ENCODE measurements around the gene RAB22A.

Gene RAB22A

GRCh38 chr20:58305061-58305460 is 4.5 kb upstream of the RAB22A start:
- no peak for DNase-seq

- DNase-seq: no peak
Measured at GRCh38 chr20:58306421-58307261, 2.9 kb upstream of the RAB22A start.

DNA sequence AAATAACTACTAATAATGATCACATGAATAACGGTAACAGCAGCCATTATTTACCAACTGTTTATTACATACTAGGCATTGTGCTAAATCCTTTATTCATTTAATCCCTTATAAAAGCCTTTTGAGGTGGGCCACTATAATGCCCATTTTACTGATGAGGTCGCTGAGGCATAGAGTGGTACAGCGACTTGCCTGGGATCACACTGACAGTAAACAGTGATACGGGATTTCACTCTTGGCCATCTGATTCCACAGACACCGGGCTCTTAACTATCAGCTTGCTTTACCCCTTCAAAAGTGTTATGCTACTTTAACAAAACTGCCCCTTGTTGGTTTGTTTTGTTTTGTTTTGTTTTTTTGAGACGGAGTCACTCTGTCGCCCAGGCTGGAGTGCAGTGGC is 2.2 kb upstream of the RAB22A start:
- DNase-seq: no peak

DNA sequence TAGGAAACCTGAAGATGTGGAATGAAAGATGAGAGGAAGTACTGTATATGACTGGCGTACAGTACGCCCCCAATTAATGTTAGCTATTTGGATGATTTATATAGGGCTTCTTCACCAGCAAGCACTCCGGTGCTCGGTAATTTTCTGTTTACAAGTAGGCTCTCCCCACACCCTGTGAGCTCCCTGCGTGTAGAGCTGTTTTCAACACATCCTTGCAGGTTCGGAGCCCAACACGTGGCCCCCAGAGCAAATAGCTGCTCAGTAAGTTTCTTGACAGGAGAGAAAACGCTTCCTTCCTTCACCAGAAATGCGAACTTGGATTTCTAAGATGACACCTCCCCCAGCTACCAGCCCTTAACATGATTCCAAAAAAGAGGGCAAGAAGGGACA is 1.2 kb upstream of the RAB22A start:
- DNase-seq: no peak

GRCh38 chr20:58308680-58309527 is 611 bp upstream of the RAB22A start:
- DNase-seq: no peak

GRCh38 chr20:58310291-58310782 is 822 bp downstream of the RAB22A start:
- no peak for DNase-seq

- DNase-seq: no peak
Measured at GRCh38 chr20:58312836-58313235, 3.3 kb downstream of the RAB22A start.

GRCh38 chr20:58313396-58313795 is 3.9 kb downstream of the RAB22A start:
- DNase-seq: no peak

GRCh38 chr20:58321205-58321604 is 11.7 kb downstream of the RAB22A start:
- no peak for DNase-seq

- no peak for DNase-seq
Measured at GRCh38 chr20:58322083-58322482, 12.6 kb downstream of the RAB22A start.

DNA sequence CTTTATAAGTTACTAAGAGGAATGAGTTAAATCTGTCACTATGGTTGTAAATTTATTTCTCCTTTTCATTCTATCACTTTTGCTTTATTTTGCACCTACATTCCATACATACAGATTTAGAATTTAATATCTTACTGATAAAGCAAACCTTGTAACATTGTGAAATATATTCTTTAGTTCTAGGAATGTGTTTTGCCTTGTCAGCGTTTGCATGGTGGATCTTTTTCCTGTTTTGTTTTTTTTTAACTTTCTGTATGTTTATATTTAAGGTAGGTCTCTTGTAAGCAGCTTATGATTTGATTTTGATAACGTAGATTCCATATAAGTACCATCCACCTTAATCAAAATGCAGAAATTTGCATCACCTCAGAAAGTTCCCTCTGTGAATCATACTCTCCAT is 16.4 kb downstream of the RAB22A start:
- DNase-seq: no peak

DNA sequence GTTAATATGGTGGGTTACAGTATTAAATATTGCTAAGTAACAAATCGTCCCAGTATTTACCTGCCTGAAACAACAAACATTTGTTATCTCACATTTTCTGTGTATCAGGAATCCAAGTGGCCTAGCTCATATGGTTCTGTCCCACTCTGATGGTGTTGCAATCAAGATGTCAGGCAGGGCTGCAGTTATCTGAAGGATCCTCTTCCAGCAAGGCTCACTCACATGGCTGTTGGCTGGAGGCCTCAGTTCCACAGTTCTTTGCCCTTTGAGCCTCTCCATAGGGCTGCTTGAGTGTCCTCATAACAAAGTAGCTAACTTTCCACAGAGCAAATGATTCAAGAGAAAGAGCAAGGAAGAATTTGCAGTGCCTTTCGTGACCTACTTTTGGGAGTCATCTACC is 17.7 kb downstream of the RAB22A start:
- DNase-seq: no peak

- no peak for DNase-seq
Measured at GRCh38 chr20:58328836-58329235, 19.3 kb downstream of the RAB22A start.

GRCh38 chr20:58329711-58330110 is 20.2 kb downstream of the RAB22A start:
- DNase-seq: no peak

DNA sequence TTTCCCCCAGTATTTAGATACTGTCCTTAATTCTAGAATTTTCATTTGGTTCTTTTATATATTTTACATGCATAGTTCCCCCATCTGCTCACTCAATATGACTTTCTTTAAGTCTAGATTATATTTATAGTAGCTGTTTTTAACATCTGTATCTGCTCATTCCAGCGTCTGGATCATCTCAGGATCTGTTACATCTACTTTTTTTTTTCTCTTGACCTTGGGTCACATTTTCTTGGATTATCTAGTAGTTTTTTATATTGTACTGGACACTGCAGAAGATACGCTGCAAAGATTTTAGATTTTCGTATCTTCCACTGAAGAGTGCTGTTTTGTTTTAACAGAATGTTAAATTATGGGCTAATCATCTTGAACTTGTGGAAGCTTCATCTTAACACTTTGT is 20.7 kb downstream of the RAB22A start:
- DNase-seq: no peak

DNA sequence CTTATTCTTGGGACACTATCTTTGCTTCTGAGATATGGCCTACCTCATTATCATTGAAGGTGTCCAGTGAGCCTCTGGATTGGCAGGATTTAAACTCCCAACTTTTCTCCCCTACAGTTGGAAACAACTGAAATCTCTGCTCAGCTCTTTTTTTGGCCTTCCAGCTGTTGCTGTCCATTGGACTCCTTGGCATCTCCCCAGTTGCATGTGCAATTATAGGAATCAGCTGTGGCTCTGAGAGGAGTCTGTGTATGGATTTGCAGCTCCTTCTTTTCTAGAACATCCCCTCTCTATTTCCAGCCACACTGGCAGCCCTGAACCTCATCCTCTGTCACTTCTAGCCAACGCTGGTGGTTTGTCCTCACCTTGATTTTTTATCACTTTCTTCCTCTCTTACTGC is 21.2 kb downstream of the RAB22A start:
- no peak for DNase-seq

- peak; percentile 6 for DNase-seq
Measured at GRCh38 chr20:58331961-58332551, 22.5 kb downstream of the RAB22A start.

DNA sequence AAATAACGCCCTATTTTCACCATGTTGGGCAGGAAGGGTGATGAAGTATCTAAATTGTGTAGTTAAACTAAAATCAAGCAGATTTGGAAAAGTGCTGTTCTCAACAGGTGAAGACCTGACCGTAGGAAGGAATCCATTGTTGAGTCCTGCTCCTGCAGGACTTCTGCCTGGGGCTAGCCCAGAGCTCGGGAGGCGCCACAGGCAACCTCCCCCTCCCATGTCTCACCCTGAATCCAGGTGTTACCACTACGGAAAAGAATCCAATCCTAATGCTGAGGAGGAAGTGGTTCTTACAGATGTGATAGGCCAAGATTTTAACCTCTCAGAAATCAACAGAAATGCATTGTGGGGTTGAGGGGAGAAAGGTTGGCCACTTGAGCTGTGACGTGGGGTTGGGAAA is 30.2 kb downstream of the RAB22A start:
- DNase-seq: no peak

GRCh38 chr20:58340151-58340550 is 30.6 kb downstream of the RAB22A start:
- DNase-seq: no peak

DNA sequence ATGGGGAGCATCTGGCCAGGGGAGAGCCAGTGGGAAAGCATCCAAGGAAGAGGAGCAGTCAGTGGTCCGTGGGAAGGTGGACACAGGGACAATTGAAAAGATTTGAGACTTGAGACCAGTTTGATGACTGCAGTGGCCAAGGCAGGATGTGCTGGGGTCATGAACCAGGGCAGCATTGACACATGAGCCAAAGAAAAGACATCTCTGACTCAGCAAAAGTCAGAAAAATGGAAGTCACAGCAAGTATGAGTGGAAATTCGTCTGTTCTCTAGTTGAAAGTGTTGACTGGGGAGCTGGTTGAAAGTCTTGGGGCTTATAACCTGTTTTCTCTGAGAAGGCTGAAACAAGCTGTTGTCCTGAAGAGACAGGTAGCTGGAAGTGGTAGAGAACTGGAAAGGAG is 31.3 kb downstream of the RAB22A start:
- DNase-seq: no peak

- no peak for DNase-seq
Measured at GRCh38 chr20:58342104-58342945, 32.8 kb downstream of the RAB22A start.

DNA sequence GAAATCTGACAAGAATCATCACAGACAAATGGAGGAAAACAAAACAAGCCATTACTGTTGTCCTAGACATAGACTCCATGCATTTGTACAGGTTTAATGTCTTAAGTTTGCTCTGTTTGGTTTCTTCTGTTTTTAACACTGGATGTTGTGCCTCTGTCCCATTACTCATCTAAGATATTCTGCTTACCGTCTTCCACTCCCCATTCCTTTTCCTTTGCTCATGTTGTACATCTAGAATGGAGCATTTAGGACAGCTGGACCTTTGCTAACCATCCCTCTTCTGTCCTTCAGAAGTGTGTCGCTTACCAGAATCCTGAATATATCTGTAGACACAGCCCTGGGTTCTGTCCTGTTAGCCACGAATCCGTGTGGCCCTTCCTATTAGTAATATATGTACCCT is 35.2 kb downstream of the RAB22A start:
- no peak for DNase-seq

GRCh38 chr20:58349570-58349969 is 40.1 kb downstream of the RAB22A start:
- DNase-seq: no peak

Data from NCI-H1105 (cell line).